ENCODE results near the gene SPATA13.
A peak's percentile ranks its signal among the peaks of the same experiment; 100 is the strongest.

SPATA13 gene

DNA sequence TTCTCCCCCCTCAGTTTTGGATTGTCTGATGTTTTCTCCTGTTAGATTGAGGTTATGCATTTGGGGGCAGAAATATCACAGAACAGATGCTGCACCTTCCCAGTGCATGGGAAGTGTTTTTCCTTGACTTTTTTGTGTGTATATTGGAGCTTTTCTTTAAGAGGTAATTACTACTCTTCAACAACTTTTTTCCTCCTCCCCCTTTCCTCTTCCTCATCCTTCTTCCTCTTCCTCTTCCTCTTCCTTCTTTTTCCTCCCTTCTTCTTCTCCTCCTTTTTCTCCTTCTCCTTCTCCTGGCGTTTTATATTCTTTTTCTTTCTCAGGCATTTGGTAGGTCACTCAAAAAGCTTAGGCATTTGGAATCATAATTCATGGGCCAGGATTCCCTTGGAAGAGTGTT, 18.1 kb upstream of the SPATA13 start:
- no peak for DNase-seq

DNA sequence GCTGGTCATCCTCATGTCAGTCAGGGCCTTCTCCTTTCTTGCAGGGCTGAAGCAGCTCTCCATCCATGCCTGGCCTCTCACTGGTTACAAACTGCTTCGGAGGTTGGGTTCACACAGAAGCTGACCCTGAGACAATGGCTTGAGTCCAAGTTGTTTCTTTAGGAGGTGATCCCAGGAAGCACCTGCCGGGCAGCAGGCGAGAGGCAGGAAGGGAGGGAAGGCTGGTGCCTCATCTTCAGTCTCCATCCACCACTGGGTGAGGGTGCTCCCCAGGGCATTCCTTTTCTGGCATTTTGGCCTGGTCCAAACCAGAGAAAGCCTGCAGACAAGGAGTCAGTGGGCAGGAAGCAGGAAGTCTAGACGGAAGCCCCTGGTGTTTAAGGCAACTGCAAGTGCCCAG, 17.6 kb upstream of the SPATA13 start:
- no peak for DNase-seq

DNA sequence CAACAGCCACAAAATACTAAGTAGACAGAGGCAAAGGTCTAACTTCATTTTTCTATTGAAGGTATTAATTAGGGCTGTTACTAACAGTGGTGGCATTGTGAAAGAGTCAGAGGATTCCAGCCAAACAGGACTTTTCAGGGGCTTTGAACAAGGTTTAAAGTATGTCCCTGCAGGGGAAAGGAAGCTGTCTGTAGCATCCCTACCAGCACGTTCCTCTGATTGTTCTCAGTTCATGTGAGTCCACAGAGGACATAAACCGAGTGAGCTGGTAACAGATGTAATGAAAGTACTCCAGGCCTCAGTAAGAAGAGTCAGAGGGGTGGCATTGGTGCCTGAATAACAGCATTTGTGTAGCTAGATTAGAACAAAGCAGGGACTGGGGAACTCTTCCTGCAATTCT, 15.3 kb upstream of the SPATA13 start:
- DNase-seq: no peak

DNA sequence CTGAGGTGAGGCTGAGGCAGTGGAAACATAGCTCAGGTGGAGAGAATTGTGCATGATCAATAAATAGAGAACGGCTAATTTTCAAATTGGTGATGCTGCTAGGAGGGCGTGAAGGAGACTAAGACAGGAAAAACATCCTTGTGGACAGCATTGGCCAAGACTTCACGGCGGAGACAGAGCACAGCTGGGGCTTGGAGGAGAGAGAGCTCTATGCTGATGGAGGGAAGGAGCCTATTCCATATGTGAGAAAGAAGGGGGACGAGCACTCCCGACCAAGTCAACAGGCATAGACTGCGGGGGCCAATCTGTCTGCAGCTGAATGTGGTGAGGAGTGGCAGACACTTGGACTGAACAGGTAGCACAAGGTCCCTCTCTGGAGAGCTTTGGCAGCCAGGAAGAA, 14.8 kb upstream of the SPATA13 start:
- no peak for DNase-seq

DNA sequence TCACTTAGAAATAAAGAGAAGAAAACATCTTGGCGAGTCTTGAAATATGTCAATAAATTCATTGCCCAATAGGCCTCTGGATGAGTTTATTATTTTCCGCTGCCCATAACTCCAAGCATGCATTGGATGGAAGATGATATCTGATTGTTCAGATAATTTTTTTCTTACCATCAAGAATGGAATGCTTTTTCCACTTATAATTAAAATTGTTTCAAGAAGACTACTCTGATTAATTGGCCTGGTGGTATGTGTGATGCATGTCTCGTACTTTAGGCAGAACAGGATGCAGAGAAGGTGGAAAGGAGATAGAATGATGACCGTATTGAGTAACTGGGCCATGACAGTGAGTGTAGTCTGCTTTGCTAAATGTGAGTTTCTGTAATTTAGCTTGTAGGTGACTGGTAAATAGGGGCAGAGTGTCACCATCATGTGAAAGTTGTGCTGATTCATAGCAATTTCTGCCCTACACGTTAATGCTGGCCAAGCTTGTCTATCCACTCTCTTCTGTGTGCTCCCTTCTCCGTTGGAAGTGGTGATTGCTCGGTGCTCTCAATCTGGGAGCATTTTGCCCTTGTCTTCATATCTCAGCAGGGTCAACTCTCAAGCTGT, 13.5 kb upstream of the SPATA13 start:
- DNase-seq: no peak

DNA sequence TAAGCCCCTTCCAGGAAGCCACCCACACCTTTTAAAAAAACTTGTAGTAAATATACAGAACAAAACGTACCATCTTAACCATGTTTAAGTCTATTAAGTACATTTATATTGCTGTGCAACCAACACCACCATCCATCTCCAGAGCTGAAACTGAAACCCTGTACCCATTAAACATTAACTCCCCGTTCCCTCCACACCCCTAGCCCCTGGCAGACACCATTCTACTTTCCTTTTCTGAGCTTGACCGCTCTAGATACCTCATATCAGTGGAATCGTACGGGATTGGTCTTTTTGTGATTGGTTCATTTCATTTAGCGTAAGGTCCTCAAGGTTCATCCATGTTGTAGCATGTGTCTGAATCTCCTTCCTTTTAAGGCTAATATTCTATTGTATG, 13.0 kb upstream of the SPATA13 start:
- DNase-seq: no peak

DNA sequence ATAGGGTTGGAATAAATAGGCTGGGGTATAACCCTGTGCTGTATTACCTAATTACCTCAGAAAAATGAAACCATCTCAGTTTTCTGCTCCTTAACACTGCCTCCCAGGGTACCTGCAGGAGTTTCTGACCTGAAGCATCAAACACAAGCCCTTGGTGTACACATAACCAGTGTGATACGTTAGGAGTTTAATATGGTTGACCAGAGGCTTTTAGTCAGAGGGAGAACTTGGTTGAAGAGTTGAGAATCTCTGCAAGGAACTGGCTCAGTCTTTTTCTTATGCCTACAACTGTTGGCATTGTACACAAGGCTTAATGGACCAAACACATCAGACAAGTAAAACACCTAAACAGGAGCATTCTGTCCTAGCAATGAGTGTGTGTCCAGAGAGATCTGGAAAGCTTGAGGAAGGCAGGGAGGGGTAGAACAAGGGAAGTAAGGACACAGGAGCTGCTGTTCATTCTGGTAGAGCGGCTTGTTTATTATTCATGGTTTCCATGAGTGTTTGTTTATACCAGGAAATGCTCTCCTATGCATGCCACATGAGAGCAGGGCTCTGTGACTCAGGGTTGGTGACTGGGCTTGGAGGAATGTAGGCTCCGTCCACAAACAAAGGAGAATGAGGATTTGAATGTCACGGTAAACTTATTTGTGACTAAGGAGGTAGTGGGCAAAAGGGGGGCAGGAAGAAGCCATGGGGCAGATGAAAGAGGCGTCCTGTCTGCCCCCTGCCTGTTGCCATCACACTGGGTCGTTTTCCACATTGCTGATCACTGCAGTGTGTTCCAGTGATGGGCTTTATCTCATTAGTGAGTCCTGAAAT, 11.9 kb upstream of the SPATA13 start:
- peak in 2 of 14 donors; percentile 52 to 64 for DNase-seq

DNA sequence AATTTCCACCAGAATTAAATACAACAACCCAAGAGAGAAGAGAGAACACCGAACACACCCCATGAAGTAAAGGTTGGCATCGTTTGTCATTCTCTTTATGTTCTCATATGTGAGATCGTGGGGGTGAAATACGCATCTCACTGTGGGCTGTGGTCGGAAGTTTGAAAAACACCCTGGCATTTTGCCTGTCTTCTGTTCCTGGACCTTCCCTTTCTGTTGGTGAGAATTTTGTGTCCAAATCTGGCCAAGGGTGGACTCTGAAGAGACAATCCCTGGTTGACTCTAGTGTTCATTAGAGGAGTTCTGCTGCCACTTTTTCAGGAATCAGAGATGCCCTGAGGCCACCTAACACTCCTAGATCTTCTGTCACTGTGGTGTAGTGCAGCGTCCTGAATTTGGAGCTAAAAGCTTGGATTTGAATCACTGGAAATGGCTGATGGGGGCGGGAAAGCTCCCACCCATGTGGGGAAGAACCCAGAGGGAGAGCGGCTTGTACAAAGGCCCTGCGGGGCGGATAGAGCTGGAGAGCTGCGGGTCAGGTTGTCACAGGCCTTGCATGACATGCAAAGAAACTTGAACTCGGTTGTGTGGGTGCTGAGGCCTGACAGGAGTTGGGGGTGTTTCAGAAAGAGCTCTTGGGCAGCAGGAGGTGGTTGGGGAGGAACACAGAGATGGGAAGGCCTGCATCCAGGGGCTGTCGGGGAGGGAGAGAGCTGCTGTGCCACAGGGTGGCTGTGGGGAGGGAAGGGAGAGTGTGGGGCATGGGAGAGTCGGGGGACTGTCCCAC, 11.1 kb upstream of the SPATA13 start:
- no peak for DNase-seq

DNA sequence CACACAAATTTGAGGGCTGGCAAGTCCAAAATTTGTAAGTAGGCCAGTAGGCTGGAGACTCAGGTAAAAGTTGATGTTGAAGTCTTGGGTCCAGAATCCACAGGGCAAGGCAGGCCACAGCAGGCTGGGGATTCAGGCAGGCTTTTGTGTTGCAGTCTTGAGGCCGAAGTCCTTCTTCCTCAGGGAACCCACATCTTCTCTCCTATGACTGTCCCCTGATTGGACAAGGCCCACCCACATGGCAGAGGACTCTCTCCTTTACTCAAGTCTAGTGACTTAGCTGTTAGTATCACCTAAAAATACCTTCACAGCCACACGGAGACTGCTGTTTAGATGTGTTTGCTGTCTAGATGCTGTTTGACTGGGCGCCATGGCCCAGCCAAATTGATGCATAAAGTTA, 9.9 kb upstream of the SPATA13 start:
- no peak for DNase-seq

DNA sequence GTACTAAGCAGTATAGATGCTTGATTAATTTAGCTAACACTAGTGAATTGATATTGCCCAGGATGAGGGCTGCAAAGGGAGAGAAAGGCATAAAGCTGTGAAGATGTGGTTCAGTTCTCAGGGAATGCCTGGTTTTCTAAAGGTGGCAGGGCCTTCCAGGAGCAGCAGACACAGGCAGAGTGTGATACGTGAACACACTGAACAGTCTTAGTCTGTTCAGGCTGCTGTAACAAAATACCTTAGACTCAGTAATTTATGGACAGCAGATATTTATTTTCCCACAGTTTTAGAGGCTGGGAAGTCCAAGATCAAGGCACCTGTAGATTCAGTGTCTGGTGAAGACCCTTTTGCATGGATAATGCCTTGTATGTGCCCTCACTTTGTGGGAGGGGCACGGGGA, 8.7 kb upstream of the SPATA13 start:
- DNase-seq: no peak

DNA sequence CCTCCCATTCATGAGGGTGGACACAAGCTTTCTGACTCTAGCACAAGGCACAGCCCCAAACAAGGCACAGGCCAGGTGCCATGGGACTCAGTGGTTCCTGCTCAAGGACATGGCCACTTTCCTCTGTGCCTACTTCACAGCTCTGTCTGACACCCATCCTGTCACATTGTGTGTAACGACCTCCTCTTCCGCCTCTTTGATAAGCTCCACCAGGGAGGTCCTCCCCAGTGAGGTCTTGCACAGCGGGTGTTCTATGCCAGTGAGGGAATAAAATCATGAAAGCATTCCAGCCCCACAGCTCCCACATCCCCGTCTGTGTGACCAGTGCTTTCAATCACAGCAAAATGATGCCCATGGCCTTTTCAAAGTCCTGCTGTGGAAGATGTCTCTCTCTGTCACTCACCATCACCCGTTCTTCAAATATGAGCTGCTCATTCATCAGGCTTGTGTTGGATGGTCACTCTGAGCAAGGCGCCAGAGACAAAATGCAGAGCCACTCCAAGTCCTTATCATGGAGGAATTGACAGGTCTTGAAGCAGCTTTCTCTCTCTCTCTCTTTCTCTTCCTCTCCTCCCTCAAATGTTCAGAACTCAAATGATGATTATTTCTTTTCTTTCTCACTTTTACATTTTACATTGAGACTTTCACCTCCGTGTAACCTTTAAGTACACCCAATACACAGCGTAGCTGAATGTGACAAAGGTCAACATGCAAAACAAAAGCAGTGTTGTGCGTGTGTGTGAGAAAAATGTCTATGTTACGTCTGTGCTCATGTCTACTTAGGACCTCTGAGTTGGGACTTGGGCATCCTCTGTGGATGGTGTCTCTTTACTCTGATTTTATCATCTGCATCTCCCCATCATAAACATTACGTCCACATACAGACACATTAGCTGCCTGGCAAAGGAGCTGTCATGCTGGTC, 8.0 kb upstream of the SPATA13 start:
- no peak for DNase-seq

DNA sequence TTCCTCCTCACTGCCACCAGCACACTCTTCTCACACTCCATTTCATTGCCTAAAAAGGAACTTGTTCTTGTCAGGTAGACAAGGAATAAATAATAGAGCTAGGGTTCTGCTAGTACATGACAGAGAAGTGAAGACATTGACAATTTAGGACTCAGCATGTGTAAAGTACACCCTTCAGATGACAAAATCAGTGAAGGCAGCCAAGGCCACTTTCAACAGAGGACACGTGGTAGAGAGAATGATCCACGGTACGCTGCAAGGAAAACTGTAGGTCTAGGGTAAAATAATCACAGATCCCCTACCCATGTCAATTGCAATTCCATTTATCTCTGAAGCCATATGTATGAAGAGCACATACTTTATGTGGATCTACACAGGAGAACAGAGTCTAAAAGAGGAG, 7.2 kb upstream of the SPATA13 start:
- no peak for DNase-seq

DNA sequence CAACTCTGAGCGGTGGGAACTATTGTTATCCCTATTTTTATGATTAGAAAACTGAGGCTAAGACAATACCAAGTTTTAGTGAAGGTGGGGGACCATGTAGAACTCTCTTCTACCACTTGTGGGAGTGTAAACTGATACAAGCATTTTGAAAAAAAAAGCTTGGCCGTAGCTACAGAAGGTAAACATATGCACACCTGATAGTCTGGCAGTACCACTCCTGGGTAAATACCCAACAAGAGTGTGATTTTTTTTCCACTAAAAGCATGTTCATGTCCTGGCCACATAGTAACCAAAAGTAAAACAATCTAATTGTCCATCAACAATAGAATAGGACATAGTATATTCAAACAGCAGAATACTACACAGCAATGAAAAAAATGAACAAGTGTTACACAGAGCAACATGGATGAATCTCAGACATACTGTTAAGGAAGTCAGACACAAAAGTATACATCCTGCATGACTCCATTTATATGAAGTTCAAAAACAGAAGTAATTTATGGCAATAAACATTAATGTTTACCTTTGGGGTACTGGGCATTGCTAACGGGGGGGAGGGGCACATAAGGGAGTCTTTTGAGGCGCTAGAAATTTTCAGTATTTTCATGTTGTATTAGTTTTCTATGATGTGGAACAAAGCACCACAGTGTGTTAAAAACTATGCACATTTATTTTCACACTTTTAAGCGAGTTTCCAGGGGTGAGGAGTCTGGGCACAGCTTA, 6.4 kb upstream of the SPATA13 start:
- no peak for DNase-seq

DNA sequence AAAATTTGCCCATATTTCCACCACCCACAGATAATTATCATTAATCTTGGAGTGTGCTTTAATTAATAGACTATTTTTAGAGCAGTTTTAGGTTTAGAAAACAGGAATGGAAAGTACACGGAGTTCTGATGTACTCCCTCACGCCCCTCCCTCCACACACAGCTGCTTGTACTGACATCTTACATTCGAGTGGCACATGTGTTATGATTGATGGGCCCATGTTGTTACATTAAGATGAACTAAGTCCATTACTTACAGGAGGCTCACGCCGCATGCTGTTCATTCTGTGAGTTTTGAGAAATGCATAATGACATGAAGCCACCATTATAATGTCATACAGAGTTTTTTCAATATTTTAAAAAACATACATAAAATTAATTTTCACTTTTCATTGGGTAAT, 1.2 kb upstream of the SPATA13 start:
- no peak for DNase-seq

DNA sequence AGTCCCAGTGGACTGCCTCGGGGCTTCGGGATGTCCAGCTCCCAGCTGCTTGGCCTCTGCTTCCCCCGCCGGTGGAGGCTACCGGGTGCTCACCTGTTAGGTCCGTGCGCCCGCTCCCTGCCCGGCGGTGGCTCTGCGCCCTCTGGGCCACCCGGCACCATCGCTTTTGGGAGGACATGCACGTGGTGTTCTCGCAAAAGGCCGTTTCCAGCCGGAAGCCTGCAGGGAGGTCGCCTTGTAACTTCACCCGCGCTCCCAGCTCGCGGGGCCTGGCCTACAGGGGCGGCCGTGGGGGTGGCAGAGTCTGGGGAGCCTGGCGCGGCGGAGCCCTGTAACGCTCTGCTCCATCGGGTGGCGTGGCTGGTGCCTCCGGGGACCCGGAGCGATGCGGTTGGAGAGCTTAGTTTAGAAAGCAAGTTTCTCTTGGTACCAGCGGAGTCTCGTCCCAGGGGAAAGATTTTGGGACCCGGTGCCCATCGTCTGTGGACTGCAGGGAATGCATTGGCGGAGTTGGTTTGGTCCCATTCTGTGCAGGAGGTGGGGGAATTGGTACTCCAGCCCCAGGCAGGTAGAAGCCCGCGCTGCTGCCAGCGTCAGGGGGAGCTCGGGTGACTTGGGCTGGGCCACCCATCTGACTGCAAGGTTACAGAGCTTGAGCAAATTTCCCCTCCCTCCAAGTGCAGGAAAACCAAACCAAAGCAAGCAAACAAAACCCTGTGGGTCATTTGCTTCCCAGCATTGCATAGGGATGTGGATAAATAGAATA, 673 bp downstream of the SPATA13 start:
- peak in 5 of 14 donors; percentile 27 to 69 (median 62) for DNase-seq

DNA sequence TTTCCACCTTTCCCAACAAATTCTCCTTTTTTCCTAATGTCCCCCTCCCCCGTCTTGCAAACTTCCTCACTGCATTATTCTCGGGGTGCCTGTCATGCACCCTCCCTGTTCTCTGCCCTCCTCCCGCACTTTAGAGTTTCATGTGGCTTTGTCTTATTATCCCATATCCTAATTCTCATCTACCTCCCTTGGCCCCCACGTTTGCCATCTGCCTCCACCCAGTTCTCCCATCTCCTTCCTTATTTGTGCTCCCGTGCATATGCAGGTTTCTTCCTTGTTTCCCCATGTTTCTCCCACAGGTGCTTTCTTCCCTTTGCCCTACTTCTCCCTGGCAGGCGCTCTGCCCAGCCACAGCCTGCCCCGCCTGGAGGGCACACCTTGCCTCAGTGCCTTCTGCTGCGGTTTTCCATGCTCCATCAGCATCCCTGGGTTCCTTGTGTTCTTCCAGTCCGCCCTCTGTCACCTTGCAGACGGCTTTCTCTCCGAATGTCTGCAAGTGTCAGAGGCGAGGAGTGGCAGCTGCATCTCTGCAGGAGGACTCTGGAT, 1.5 kb downstream of the SPATA13 start:
- DNase-seq: peak in 1 of 14 donors; percentile 13

DNA sequence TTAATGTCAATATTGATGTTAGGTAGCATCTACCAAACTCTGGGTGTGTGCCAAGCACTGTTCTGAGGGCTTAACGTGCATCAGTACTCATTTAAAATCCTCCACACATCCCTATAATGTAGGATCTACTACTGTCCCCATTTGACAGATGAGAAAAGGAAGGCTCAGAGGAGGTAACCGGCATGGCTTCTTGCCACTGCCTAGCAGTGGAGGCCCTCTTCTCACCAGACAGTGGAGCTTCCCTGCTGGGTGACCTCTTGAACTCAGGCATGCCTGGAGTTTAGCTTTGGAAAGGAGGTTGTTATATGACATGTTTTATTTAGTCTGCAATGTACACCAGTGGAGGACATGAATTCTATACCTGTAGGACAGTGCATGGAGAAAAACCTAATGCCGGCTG, 2.1 kb downstream of the SPATA13 start:
- no peak for DNase-seq

DNA sequence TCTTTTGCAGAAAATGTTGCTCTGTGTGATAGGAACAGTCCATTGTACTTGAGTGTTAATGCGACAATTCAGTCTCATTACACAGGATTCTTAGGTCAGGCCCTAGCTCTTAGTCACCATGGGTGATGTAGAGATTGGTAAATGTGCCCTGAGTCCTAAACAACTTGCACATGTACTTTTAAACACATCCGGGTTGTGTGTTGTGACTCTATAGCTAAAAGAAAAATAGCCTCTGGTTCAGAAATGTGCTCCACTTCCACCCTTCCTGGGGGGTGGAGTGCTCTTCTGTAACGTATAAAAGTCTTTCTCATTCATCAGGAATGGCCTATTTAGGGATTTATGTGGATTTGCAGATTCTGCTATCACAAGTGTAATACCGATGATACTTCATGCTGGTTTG, 5.2 kb downstream of the SPATA13 start:
- no peak for DNase-seq

DNA sequence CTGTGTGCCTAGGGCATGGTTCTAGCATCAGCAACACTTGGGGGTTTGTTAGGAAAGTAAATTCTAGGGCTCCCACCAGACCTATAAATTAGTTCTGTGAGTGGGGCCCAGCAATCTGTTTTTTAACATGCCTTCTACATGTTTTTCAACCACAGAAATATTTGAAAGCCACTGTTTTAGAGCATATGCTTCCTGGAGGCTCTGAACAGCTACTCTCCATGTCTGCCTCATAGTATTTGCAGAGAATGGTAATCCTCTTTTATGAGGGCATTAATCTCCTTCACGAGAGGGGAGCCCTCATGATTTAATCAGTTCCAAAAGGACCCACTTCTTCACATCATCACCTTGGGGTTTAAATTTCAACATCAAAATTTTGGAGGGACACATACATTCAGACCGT, 6.0 kb downstream of the SPATA13 start:
- no peak for DNase-seq

DNA sequence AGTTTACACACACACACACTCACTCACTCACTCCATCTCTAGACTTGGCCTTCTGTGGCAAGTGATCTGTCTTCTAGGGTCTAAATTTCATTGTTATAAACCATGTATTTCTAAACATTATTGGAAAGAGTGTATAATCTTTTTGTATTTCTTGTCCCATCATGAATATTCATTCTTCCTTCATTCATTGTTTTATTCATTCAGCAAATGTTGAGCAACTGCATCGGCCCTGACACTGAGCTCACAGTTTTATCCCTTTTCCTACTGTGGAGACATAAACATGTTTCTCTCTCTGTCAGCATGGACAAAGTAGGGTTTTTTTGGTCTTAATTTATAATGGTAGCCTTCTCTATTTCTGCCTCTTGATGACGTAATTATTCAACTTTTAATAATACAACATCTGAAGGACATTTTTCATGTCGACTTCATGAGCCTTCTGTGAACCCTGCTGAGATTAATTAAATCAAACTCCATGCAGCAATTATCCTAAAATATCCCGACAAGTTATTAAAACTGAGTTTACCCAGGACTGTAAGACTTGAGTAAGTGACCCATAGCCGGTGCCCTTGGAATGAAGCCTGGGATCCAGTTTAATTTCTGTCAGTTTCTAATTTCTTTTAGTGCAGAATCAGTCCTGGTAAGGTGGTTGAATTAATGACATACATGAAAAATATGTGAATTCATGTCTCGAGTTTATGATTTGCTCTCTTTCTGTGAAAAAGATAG, 7.3 kb downstream of the SPATA13 start:
- DNase-seq: no peak

All from C1 segment of cervical spinal cord (tissue), 14 donors.